BE2C (cell line): Measurements from ENCODE around the gene BTG2.

Source experiments
- DNase-seq: peaks from one replicate; pipeline ENCODE4 v3.0.0-alpha.2; 2020
- H3K27me3 ChIP-seq: fragments of 250-450 bp; sonication (Bioruptor Pico); 2 replicates; pipeline ENCODE4 v1.5.1; 2020; ENCODE audit warnings: mild to moderate bottlenecking
- H3K36me3 ChIP-seq: fragments of 250-450 bp; sonication (Bioruptor Pico); 2 replicates; pipeline ENCODE4 v1.5.1; 2020; ENCODE audit warnings: mild to moderate bottlenecking
- H3K4me1 ChIP-seq: fragments of 250-450 bp; sonication (Bioruptor Pico); 2 replicates; pipeline ENCODE4 v1.5.1; 2020
- H3K4me3 ChIP-seq: 2 replicates; pipeline ENCODE4 v1.5.1; 2011; ENCODE audit warnings: low read depth, low read length
- H3K9me3 ChIP-seq: fragments of 250-450 bp; sonication (Bioruptor Pico); 2 replicates; pipeline ENCODE4 v1.5.1; 2020
- CTCF ChIP-seq: IDR thresholded peaks from 2 replicates; pipeline ENCODE4 v1.5.1; 2012; ENCODE audit warnings: mild to moderate bottlenecking, low read depth, low read length

BTG2 gene

DNA sequence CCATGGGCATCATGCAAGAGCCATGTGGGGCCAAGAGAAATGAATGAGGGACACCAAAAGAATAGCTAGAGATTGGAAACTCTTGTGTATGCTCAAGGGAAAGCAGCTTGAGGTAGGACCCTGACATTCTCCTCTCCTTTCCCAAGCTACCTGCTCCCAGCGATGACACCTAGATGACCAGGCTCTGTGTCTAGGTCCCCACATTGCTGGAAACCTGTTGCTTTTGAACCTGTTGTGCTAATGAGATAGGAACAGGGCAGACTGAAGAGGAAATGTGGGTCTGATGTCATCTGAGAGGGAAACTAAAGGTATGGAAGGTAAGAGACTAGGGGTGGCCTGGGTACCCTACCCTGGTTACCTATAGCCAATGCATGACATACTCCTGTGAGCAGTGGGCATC lies 43.8 kb downstream of the BTG2 start:
- Histone ChIP-seq H3K36me3 (no peaks in the 10 kb centered on the region), H3K4me3 (no peak overlapping the region), H3K27me3 (no peaks in the 10 kb centered on the region), H3K4me1 (no peaks in the 10 kb centered on the region), H3K9me3 (no peaks in the 10 kb centered on the region)
- no peak for TF ChIP-seq CTCF
- no peak for DNase-seq

DNA sequence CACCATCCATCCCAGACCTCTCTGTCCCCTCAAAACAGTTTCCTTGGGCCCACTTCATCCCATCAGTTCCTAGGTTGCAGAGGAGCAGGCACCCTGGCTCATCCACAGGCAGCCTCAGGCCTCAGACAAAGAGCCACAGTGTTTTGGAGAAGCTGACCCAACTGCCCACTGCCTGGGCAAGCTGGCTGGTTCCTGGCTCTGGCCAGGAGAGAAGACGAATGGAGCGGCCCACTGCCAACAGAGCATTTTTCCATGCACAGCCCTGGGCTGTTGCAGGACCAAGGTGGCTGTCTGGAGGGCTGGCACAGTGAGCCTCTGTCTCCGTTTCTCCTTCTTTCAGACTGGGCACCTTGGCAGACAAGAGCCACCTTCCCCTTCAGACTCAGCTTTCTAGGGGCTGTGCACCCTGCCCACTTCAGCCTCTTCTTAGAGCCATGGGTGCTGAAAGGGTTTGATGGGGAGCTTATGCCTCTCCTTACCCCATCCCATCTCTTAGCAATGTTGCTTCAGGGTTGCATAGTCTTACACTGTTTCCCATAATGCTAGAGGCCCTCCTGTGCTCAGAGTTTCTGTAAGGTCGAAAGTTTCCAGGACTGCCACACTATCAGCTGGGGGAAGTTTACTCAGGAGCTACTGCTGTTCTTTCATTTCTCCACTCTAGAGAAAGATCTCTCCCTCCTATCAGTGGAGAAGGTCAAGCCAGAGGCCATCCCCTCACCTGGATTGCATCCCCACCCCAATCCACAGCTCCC lies 44.6 kb downstream of the BTG2 start:
- Histone ChIP-seq H3K4me3 (no peak overlapping the region), H3K27me3 (no peaks in the 10 kb centered on the region), H3K4me1 (no peaks in the 10 kb centered on the region), H3K9me3 (no peaks in the 10 kb centered on the region), H3K36me3 (no peaks in the 10 kb centered on the region)
- DNase-seq, result no peak
- no peak for TF ChIP-seq CTCF

GRCh38 chr1:203351037-203351625 lies 45.8 kb downstream of the BTG2 start, which contains the start of gene FMOD:
FMOD (minus strand) TSS chr1:203351122; CDS start chr1:203348270, 2,852 bp downstream.
- Histone ChIP-seq H3K27me3 (no peaks in the 10 kb centered on the region), H3K36me3 (no peaks in the 10 kb centered on the region), H3K4me1 (no peaks in the 10 kb centered on the region), H3K9me3 (no peaks in the 10 kb centered on the region), H3K4me3 (no peak within 1 kb of the TSS)
- DNase-seq, result no peak
- TF ChIP-seq CTCF, result peak; percentile 29

GRCh38 chr1:203353486-203353885 lies 48.2 kb downstream of the BTG2 start:
- Histone ChIP-seq H3K36me3 (no peaks in the 10 kb centered on the region), H3K27me3 (no peaks in the 10 kb centered on the region), H3K4me3 (no peak overlapping the region), H3K9me3 (no peaks in the 10 kb centered on the region), H3K4me1 (no peaks in the 10 kb centered on the region)
- TF ChIP-seq CTCF, result no peak
- no peak for DNase-seq

DNA sequence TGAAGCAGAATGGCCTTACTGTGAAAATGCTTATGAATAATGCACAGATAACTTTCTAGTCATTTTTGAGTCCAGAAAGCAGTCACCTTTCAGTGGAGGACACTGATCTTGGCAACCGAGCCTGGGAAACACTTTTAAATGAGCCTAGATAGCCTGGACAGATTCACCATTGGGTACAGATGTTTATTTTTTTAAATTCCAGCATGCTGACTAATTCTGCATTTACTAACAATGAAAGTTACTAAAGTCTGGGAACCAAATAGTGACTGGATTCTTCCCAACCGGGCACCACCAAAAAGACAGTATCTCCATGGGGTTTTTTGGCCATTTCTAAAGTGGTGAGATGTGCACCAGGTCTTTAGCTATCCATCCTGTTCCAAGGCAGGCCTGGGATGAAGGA lies 48.9 kb downstream of the BTG2 start:
- Histone ChIP-seq H3K9me3 (no peaks in the 10 kb centered on the region), H3K4me1 (no peaks in the 10 kb centered on the region), H3K4me3 (no peak overlapping the region), H3K27me3 (no peaks in the 10 kb centered on the region), H3K36me3 (no peaks in the 10 kb centered on the region)
- DNase-seq, result no peak
- no peak for TF ChIP-seq CTCF

DNA sequence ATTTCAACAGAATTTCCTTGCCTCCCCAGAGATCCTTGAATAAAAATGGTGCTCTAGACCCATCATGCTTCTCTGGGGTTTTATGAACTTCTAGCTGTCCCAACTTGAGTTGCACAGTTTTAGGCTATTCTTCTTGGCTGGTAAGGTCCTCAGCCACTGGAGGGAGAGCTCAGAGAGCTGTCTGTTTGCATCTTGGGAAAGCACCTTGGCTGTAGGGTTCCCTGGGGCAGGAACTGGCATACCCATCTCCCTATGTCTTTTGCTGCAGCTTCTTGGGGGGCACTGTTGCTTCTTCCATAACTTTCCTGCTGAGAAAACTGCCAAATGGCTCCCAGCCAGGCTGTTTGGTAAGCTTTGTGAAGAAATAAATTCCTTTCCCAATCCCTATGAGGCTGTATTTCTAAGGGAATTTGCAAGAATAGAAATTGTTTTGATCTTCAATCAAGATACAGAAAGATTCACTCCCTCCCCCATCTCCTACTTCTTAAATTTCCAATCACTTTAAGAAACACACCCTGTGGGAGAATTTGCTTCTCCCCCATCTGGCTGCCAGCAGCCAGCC lies 53.8 kb downstream of the BTG2 start:
- H3K9me3 ChIP-seq, result no peaks in the 10 kb centered on the region
- no peak for DNase-seq
- no peak overlapping the region for H3K4me3 ChIP-seq
- peaks cover 30% of the 10 kb centered on the region for H3K4me1 ChIP-seq
- no peak for TF ChIP-seq CTCF
- H3K36me3 ChIP-seq, result no peaks in the 10 kb centered on the region
- H3K27me3 ChIP-seq, result no peaks in the 10 kb centered on the region
